Measurements from ENCODE around the gene ADARB2.

ADARB2 gene

GRCh38 chr10:1199345-1199673 is 538.0 kb downstream of the ADARB2 start:
- peaks cover 14% of the 10 kb centered on the region; the same call in 1 of the 2 replicates for H3K27me3 ChIP-seq (ENCODE audit: low read depth)
- H3K36me3 ChIP-seq (replicated peaks) = no peaks in the 10 kb centered on the region; the same call in 1 of the 2 replicates
- in situ Hi-C loops (cut with MboI; ENCODE audit: low sequenced_read_pairs) = no loop called here
- H3K4me1 ChIP-seq = no peaks in the 10 kb centered on the region
- no peaks in the 10 kb centered on the region for H3K9me3 ChIP-seq
- H3K4me3 ChIP-seq = no peak overlapping the region
- no peak for DNase-seq (ENCODE audit: low spot score in 2 of 2)

DNA sequence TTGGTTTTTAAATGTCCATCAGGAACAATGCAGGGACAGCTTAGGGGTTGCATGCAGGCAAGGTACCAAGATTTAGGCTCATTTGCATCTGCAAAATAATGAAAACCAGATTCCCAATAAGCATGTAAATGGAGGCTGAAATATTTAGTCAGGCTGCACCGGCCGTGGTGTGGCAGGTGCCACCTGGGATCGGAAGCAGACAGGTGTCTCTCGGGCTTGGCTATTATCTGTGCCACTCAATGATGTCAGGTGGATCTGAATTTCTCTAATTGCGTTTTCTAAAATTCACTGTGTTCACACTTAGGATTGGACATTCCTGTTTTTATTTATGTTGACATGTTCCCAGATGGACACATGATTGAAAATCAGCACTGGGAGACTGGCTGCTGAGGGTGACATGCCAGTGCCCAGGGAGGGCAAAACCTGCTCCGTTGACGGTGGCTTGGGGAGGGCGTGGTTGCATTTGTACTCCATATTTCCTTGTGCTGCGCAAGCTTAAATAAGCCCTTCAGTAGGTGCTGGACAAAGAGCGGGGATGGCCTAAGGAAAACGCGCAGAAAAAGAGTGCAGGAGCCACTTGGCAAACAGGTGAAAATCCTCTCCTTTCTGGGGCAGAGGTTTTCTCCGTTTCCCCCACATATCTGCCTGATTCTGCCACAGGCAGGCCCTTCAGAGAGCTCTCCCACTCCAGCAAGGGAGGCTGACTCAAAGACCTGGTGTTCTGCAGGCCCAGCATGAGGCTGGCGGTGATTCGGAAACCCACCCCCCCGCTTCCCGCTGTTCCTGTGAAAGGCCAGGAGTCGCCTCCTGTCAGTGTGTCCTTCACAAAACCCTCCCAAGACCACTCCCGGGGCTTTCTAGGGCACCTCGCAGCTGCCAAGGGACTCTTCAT is 538.6 kb downstream of the ADARB2 start:
- H3K4me1 ChIP-seq = no peaks in the 10 kb centered on the region
- in situ Hi-C loops (cut with MboI; ENCODE audit: low sequenced_read_pairs) = no loop called here
- H3K9me3 ChIP-seq = no peaks in the 10 kb centered on the region
- H3K36me3 ChIP-seq (replicated peaks) = no peaks in the 10 kb centered on the region; the same call in 1 of the 2 replicates
- H3K4me3 ChIP-seq = no peak overlapping the region
- H3K27me3 ChIP-seq (ENCODE audit: low read depth) = peaks cover 14% of the 10 kb centered on the region; the same call in 1 of the 2 replicates
- DNase-seq (ENCODE audit: low spot score in 2 of 2) = peak in 1 of 2 experiments; percentile 4

DNA sequence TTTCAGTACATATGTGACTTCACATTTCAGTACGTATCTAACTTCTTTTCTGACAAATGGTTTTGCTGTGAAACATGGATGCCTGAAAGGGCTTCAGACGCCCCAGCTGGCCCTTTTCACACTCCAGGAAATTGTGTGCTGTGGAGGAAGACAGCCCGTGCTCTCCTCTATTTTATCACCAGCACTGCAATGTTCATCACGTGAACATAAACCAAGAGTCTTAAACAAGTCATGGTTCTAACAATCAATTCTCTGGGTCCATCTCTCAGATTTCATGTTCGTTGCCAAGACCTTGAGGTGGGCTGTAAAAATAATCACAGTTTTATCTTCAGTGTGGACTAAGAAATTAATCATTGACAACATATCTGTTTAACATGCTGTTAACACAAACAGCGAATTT is 539.9 kb downstream of the ADARB2 start:
- no peak for DNase-seq (ENCODE audit: low spot score in 2 of 2)
- Histone ChIP-seq H3K27me3 (ENCODE audit: low read depth) (peaks cover 14% of the 10 kb centered on the region; the same call in 1 of the 2 replicates), H3K36me3 (replicated peaks) (no peaks in the 10 kb centered on the region; the same call in 1 of the 2 replicates), H3K4me3 (no peak overlapping the region), H3K4me1 (no peaks in the 10 kb centered on the region), H3K9me3 (no peaks in the 10 kb centered on the region)
- in situ Hi-C loops (cut with MboI; ENCODE audit: low sequenced_read_pairs) = no loop called here

GRCh38 chr10:1196656-1197055 is 540.7 kb downstream of the ADARB2 start:
- Histone ChIP-seq H3K9me3 (no peaks in the 10 kb centered on the region), H3K27me3 (ENCODE audit: low read depth) (peaks cover 14% of the 10 kb centered on the region; the same call in 1 of the 2 replicates), H3K4me3 (no peak overlapping the region), H3K36me3 (replicated peaks) (no peaks in the 10 kb centered on the region; the same call in 1 of the 2 replicates), H3K4me1 (no peaks in the 10 kb centered on the region)
- in situ Hi-C loops (cut with MboI; ENCODE audit: low sequenced_read_pairs) = no loop called here
- DNase-seq (ENCODE audit: low spot score in 2 of 2) = no peak

DNA sequence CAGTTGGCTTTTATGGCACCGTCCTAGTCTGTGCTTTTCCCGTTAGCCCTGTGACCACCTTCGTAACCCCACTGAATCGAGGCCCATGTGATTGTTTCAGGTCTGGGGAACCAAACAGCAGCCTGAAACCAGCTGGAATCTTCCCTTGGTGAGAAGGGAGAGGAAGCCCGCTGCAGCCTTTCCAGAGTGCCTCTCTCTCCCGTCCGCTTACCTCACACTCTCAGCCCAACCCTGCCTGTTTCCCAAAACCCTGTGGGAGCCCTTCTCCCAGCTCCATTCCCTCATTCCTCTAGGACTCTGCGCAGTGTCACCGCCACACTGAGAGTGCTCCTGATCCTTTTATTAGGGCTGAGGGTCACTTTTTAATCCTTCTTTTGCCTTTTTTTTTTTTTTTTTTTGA is 541.5 kb downstream of the ADARB2 start:
- DNase-seq (ENCODE audit: low spot score in 2 of 2) = no peak
- Histone ChIP-seq H3K27me3 (ENCODE audit: low read depth) (peaks cover 14% of the 10 kb centered on the region; the same call in 1 of the 2 replicates), H3K4me1 (no peaks in the 10 kb centered on the region), H3K9me3 (no peaks in the 10 kb centered on the region), H3K4me3 (no peak overlapping the region), H3K36me3 (replicated peaks) (no peaks in the 10 kb centered on the region; the same call in 1 of the 2 replicates)
- in situ Hi-C loops (cut with MboI; ENCODE audit: low sequenced_read_pairs) = no loop called here

DNA sequence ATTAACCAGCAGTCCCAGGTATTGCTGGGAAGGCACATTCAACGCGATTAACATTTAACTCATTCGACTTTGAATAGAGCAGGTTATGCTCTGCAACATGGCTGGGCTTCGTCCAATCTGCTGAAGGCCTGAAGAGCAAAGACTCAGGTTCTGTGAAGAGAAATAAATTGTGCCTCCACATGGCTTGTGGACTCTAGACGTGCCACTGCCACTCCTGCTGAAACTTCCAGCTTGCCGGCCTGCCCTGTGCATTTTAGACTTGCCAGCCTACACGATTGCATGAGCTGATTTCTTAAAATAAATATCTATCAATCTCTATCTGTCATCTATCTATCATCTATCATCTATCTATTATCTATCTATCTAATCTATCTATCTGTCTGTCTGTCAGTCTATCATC is 543.2 kb downstream of the ADARB2 start:
- in situ Hi-C loops (cut with MboI; ENCODE audit: low sequenced_read_pairs) = no loop called here
- Histone ChIP-seq H3K9me3 (no peaks in the 10 kb centered on the region), H3K27me3 (ENCODE audit: low read depth) (peaks cover 14% of the 10 kb centered on the region; the same call in 1 of the 2 replicates), H3K4me3 (no peak overlapping the region), H3K36me3 (replicated peaks) (no peaks in the 10 kb centered on the region; the same call in 1 of the 2 replicates), H3K4me1 (no peaks in the 10 kb centered on the region)
- DNase-seq (ENCODE audit: low spot score in 2 of 2) = no peak

DNA sequence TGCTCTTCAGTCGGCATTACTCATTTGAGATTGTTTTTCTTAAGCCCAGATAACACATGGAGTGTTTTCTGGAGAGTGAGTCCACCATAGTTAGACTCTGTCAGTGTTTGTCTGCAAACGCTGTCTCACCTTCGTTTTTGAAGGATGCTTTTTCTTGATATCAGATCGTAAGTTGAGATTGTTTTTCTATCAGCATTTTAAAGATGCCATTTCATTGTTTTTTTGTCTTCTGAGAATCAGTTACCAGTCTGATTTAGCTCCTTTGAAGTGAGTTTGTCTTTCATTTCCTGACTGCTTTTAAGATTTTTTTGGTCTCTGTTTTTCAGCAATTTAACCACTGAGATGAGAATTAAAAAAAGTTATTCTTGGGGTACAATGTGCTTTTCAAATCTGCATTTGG is 543.8 kb downstream of the ADARB2 start:
- no peaks in the 10 kb centered on the region for H3K9me3 ChIP-seq
- H3K27me3 ChIP-seq (ENCODE audit: low read depth) = peaks cover 14% of the 10 kb centered on the region; the same call in 1 of the 2 replicates
- in situ Hi-C loops (cut with MboI; ENCODE audit: low sequenced_read_pairs) = no loop called here
- no peaks in the 10 kb centered on the region for H3K4me1 ChIP-seq
- H3K36me3 ChIP-seq (replicated peaks) = no peaks in the 10 kb centered on the region; the same call in 1 of the 2 replicates
- no peak overlapping the region for H3K4me3 ChIP-seq
- DNase-seq (ENCODE audit: low spot score in 2 of 2) = no peak

GRCh38 chr10:1191752-1192151 is 545.6 kb downstream of the ADARB2 start:
- Histone ChIP-seq H3K4me3 (no peak overlapping the region), H3K27me3 (ENCODE audit: low read depth) (peaks cover 5% of the 10 kb centered on the region; the same call in 1 of the 2 replicates)

DNA sequence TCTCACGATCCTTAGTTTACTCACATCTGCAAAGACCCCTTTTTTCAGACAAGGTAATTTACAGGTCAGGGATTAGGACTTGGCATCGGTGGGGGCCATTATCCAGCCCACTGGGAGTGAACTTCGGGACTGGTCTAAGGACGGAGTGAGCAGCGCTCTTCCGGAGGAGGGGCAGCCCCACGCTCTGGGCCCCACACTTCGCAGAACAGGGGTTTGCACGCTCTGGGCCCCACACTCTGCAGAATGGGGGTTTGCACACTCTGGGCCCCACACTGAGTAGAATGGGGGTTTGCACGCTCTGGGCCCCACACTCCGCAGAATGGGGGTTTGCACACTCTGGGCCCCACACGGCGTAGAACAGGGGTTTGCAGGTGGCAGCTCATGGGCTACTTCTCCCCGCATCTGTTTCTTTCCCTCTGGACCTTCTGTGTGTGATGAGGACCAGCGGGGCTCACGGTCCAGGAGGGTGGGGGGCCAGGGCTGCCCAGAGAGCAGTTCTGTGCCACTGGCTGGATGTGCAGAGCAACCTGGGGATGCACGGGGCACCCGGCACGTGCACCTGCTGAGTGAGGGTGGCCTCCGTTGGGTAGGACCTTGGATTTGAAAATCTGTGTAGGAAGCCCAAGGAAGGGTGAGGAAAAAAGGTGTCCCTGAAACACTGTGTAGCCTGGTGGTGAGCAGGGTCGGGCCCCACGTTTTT is 546.4 kb downstream of the ADARB2 start:
- no peaks in the 10 kb centered on the region for H3K4me1 ChIP-seq
- in situ Hi-C loops (cut with MboI; ENCODE audit: low sequenced_read_pairs) = no loop called here
- no peaks in the 10 kb centered on the region for H3K36me3 ChIP-seq (replicated peaks)
- no peak for DNase-seq (ENCODE audit: low spot score in 2 of 2)
- H3K9me3 ChIP-seq = no peaks in the 10 kb centered on the region
- H3K4me3 ChIP-seq = no peak overlapping the region
- H3K27me3 ChIP-seq (ENCODE audit: low read depth) = no peaks in the 10 kb centered on the region

More at GRCh38 chr10:1191752-1192151, 545.6 kb downstream of the ADARB2 start:
- DNase-seq (ENCODE audit: low spot score in 2 of 2) = no peak
- Histone ChIP-seq H3K9me3 (no peaks in the 10 kb centered on the region), H3K36me3 (replicated peaks) (no peaks in the 10 kb centered on the region), H3K4me1 (no peaks in the 10 kb centered on the region)
- in situ Hi-C loops (cut with MboI; ENCODE audit: low sequenced_read_pairs) = no loop called here

DNA sequence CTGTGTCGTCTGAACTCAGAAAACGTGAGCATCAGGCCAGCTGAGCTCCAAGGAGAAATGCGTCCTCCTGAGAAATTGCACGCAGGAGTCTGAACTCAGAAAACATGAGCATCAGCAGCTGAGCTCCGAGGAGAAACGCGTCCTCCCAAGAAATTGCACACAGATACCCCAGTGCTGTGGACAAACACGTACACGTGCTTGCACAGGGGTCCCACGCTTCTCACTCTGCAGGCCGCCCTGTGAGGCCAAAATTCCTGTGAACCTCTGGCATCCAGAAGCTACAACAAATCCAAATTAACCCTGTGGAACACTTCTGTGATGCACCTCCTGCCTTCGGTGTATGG is 547.3 kb downstream of the ADARB2 start:
- in situ Hi-C loops (cut with MboI; ENCODE audit: low sequenced_read_pairs) = no loop called here
- Histone ChIP-seq H3K36me3 (replicated peaks) (no peaks in the 10 kb centered on the region), H3K27me3 (ENCODE audit: low read depth) (no peaks in the 10 kb centered on the region), H3K4me1 (no peaks in the 10 kb centered on the region), H3K9me3 (no peaks in the 10 kb centered on the region), H3K4me3 (no peak overlapping the region)
- no peak for DNase-seq (ENCODE audit: low spot score in 2 of 2)

DNA sequence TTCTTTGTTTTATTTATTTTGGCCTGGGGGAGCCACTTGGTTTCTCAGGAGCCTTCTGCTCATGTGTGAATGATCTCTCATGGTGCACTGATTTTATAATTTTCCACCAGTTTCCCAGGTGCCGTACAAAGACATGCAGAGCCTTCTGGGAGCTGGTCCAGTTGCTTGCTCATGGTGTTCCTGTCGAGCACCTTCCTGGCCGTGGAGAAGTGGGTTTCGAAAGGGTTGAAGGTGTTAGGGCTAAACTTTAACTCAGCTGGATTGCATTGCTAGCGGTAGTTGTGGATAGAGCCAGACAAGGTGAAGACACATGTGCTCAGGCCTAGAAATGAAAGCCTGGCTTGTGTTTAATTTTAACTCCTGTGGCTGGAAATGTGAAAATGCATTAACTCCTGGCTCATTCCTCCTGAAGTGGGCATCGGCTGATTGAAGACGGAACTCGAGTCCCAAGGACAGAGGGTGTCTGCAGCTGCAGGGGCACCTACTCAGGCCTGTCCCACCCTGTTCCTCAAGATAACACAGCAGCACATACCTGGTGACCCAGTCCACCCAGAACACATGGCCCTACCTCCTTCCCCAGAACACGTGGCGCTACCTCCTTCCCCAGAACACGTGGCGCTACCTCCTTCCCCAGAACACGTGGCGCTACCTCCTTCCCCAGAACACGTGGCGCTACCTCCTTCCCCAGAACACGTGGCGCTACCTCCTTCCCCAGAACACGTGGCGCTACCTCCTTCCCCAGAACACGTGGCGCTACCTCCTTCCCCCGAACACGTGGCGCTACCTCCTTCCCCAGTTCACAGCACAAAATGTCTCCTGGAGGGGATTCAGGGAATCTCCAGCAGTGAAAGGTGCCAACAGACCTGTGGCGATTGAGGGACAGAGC is 547.9 kb downstream of the ADARB2 start:
- H3K36me3 ChIP-seq (replicated peaks) = no peaks in the 10 kb centered on the region
- no peak for DNase-seq (ENCODE audit: low spot score in 2 of 2)

DNA sequence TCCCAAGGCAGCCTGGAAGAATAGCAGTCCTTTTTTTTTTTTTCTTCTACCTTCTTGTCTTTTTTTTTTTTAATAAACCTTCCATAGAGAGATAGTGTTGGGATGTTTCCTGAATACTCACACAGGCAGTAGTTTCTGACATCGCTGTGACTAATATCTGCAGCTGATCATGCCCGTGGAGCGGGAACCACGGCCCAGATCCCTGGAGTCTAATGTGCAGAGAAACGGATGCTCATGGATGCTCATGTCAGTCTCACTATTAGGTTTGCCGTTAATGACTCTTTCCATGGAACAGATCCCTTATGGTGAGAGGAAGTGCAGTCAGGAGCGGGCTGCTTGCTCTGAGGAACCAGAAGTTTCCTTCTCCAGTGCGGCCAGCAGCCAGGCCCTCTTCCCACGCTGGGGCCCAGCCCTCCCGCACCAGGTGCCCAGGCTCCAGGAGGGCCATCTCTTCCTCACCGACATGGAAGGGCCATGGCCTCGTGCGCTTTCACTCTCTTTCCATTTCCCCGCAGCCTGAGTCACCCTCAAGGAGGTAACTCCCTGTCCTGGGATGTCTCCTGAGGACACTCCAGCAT is 548.7 kb downstream of the ADARB2 start:
- Histone ChIP-seq H3K27me3 (ENCODE audit: low read depth) (peaks cover 4% of the 10 kb centered on the region; the same call in 1 of the 2 replicates), H3K9me3 (no peaks in the 10 kb centered on the region), H3K4me3 (no peak overlapping the region), H3K4me1 (no peaks in the 10 kb centered on the region), H3K36me3 (replicated peaks) (no peaks in the 10 kb centered on the region)
- in situ Hi-C loops (cut with MboI; ENCODE audit: low sequenced_read_pairs) = no loop called here
- no peak for DNase-seq (ENCODE audit: low spot score in 2 of 2)

More for the DNA sequence above, 547.9 kb downstream of the ADARB2 start:
- no peaks in the 10 kb centered on the region for H3K27me3 ChIP-seq (ENCODE audit: low read depth)
- H3K9me3 ChIP-seq = no peaks in the 10 kb centered on the region
- H3K4me1 ChIP-seq = no peaks in the 10 kb centered on the region
- H3K4me3 ChIP-seq = no peak overlapping the region
- in situ Hi-C loops (cut with MboI; ENCODE audit: low sequenced_read_pairs) = no loop called here

All from HAP-1 (cell line).